C4-2B (cell line): ENCODE measurements around the gene SLC13A4.

Source experiments
- H3K27ac ChIP-seq: fragments of 450-650 bp; 2 replicates; pipeline ENCODE4 v1.5.1; 2017
- CTCF ChIP-seq: fragments of 450-650 bp; conservative IDR thresholded peaks from 2 replicates; pipeline ENCODE4 v1.5.1; 2017; ENCODE audit warnings: mild to moderate bottlenecking
- ZFX ChIP-seq: fragments of 450-650 bp; IDR thresholded peaks from 2 replicates; pipeline ENCODE4 v1.6.1; 2017

Gene SLC13A4

GRCh38 chr7:135734343-135734689, 6.3 kb upstream of the SLC13A4 start:
- no peak overlapping the region for H3K27ac ChIP-seq
- TF ChIP-seq ZFX (no peak), CTCF (no peak)

GRCh38 chr7:135733603-135734342, 5.8 kb upstream of the SLC13A4 start:
- H3K27ac ChIP-seq, result no peak overlapping the region
- TF ChIP-seq ZFX (no peak), CTCF (no peak)

GRCh38 chr7:135731131-135731530, 3.1 kb upstream of the SLC13A4 start:
- H3K27ac ChIP-seq, result no peak overlapping the region
- TF ChIP-seq ZFX (no peak), CTCF (no peak)

GRCh38 chr7:135729230-135729629, 1.2 kb upstream of the SLC13A4 start:
- TF ChIP-seq CTCF (no peak), ZFX (no peak)

GRCh38 chr7:135726911-135727673, 894 bp downstream of the SLC13A4 start:
- TF ChIP-seq ZFX (no peak), CTCF (no peak)
- no peak overlapping the region for H3K27ac ChIP-seq

More at GRCh38 chr7:135729230-135729629, 1.2 kb upstream of the SLC13A4 start:
- H3K27ac ChIP-seq, result no peak overlapping the region

- TF ChIP-seq ZFX (no peak), CTCF (no peak)
Observed at GRCh38 chr7:135726276-135726788, 1.7 kb downstream of the SLC13A4 start.

GRCh38 chr7:135723411-135723810, 4.6 kb downstream of the SLC13A4 start:
- TF ChIP-seq CTCF, result no peak
- TF ChIP-seq ZFX, result no peak
- H3K27ac ChIP-seq, result no peak overlapping the region

More at GRCh38 chr7:135726276-135726788, 1.7 kb downstream of the SLC13A4 start:
- H3K27ac ChIP-seq, result no peak overlapping the region
